OCI-LY7 (cell line): ENCODE results near the gene MRPS11. TPM values are rescaled to one million over a fixed set of nuclear protein-coding genes. Genes with fewer than 3 reads are reported as not detected.

Source experiments
- BruUV-seq: library from RNA; stranded (reverse); fragments of 400-500 nt; replicated peaks from 2 replicates; lab custom pipeline; 2021; lab: Mats Ljungman, UMichigan
- CTCF ChIA-PET: fragments of 300-600 bp; sonication (Branson Sonifier 250); formaldehyde crosslinking; loops from one replicate; lab custom pipeline; 2022; ENCODE audit warnings: antibody characterized with exemption; ENCODE audit not compliant: unreplicated experiment; lab: Charles Lee
- POLR2A ChIA-PET: fragments of 300-600 bp; sonication (Branson Sonifier 250); formaldehyde crosslinking; loops from one replicate; lab custom pipeline; 2022; ENCODE audit warnings: antibody characterized with exemption; lab: Charles Lee
- DNase-seq: peaks from one replicate; pipeline ENCODE4 v3.0.0-alpha.2; 2015; ENCODE audit warnings: low spot score
- H2AFZ ChIP-seq: fragments of 200-600 bp; sonication (generic), shearing (Covaris generic); 2 replicates; pipeline ENCODE4 v1.6.1; 2014; ENCODE audit warnings: mild to moderate bottlenecking, antibody characterized with exemption, low read length, moderate library complexity
- H3K27ac ChIP-seq: fragments of 200-600 bp; sonication (generic); 2 replicates; pipeline ENCODE4 v1.5.1; 2014; ENCODE audit warnings: mixed run types, low read depth, mild to moderate bottlenecking, moderate library complexity, low read length, inconsistent platforms; ENCODE audit not compliant: poor library complexity, severe bottlenecking
- H3K36me3 ChIP-seq: fragments of 200-600 bp; sonication (generic); 2 replicates; pipeline ENCODE4 v1.6.1; 2014; ENCODE audit warnings: mild to moderate bottlenecking, antibody characterized with exemption, low read length, moderate library complexity, mixed read lengths; ENCODE audit not compliant: insufficient read depth
- H3K4me1 ChIP-seq: fragments of 200-600 bp; sonication (generic); 2 replicates; pipeline ENCODE4 v1.5.1; 2014; ENCODE audit warnings: mild to moderate bottlenecking, low read length; ENCODE audit not compliant: insufficient read depth, poor library complexity, severe bottlenecking
- H3K4me2 ChIP-seq: fragments of 200-600 bp; sonication (generic); 2 replicates; pipeline ENCODE4 v1.6.1; 2014; ENCODE audit warnings: mild to moderate bottlenecking, low read length
- H3K4me3 ChIP-seq: fragments of 200-600 bp; sonication (generic); 2 replicates; pipeline ENCODE4 v1.5.1; 2014; ENCODE audit warnings: mild to moderate bottlenecking, low read depth, low read length; ENCODE audit not compliant: poor library complexity, severe bottlenecking
- H3K79me2 ChIP-seq: fragments of 200-600 bp; sonication (generic); 2 replicates; pipeline ENCODE4 v1.6.1; 2016; ENCODE audit warnings: low read depth, mild to moderate bottlenecking, low read length, moderate library complexity, mixed read lengths; ENCODE audit not compliant: insufficient read depth
- H3K9me2 ChIP-seq: fragments of 200-600 bp; sonication (generic); 2 replicates; pipeline ENCODE4 v1.6.1; 2016; ENCODE audit warnings: mild to moderate bottlenecking, low read length, mixed read lengths; ENCODE audit not compliant: insufficient read depth
- H3K9me3 ChIP-seq: fragments of 200-600 bp; sonication (generic); 2 replicates; pipeline ENCODE4 v1.6.1; 2014; ENCODE audit warnings: mild to moderate bottlenecking, mixed run types, low read length, mixed read lengths
- H4K20me1 ChIP-seq: fragments of 200-600 bp; sonication (generic); 2 replicates; pipeline ENCODE4 v1.6.1; 2014; ENCODE audit warnings: mild to moderate bottlenecking, antibody characterized with exemption, low read length, moderate library complexity, mixed read lengths; ENCODE audit not compliant: insufficient read depth
- CTCF ChIP-seq: fragments of 200-600 bp; sonication (generic); conservative IDR thresholded peaks from 2 replicates; pipeline ENCODE4 v1.5.1; 2014; ENCODE audit warnings: mild to moderate bottlenecking, antibody characterized with exemption, low read length, moderate library complexity, mixed read lengths
- EZH2phosphoT487 ChIP-seq: fragments of 200-600 bp; sonication (generic); IDR thresholded peaks from 2 replicates; pipeline ENCODE4 v1.6.1; 2018; ENCODE audit warnings: low read depth, borderline replicate concordance, mild to moderate bottlenecking, mixed run types, antibody characterized with exemption, low read length, moderate library complexity, mixed read lengths
- intact Hi-C: fragments of 100-400 bp; cut with micrococcal nuclease; formaldehyde crosslinking; loops from one replicate; pipeline ENCODE4 v1.10.0; 2022; ENCODE audit not compliant: unreplicated experiment
- total RNA-seq, 2 experiments: library from RNA; depleted of rRNA in 1 of 2; stranded (reverse); fragments of >200 nt in 1 of 2; shearing (Covaris generic) in 1 of 2; gene quantifications; 2 replicates each; pipeline ENCODE4 v1.2.3, GENCODE V29; 2014 to 2022

Gene MRPS11
- total RNA-seq, 2 experiments from 2014 or later, result 61.6 to 84.0 TPM

- H3K36me3 ChIP-seq, result peaks cover 55% of the 10 kb centered on the region
- H3K9me2 ChIP-seq, result no peaks in the 10 kb centered on the region
- no peak for DNase-seq
- no peaks in the 10 kb centered on the region for H3K79me2 ChIP-seq
- CTCF ChIA-PET, result no interaction called here
- no peaks in the 10 kb centered on the region for H3K9me3 ChIP-seq
- H3K4me2 ChIP-seq, result no peak overlapping the region
- intact Hi-C loops, result loop anchor here (2.0 kb wide), 2 partner anchors 146 to 226 kb away; no protein-coding TSS in a partner anchor
- no peak overlapping the region for H3K4me3 ChIP-seq
- H4K20me1 ChIP-seq, result no peaks in the 10 kb centered on the region
- no TSS peak for BruUV-seq
- no peak overlapping the region for H2AFZ ChIP-seq
- POLR2A ChIA-PET, result no interaction called here
- peaks cover 8% of the 10 kb centered on the region for H3K4me1 ChIP-seq
- H3K27ac ChIP-seq, result no peak overlapping the region
- TF ChIP-seq CTCF (no peak), EZH2phosphoT487 (no peak)
Measured at GRCh38 chr15:88477126-88477525, 9.6 kb downstream of the MRPS11 start.

GRCh38 chr15:88477904-88478303 is 10.4 kb downstream of the MRPS11 start:
- Histone ChIP-seq H3K36me3 (peaks cover 48% of the 10 kb centered on the region), H3K4me3 (no peak overlapping the region), H4K20me1 (no peaks in the 10 kb centered on the region), H3K4me2 (no peak overlapping the region), H3K9me2 (no peaks in the 10 kb centered on the region), H3K27ac (no peak overlapping the region), H3K9me3 (no peaks in the 10 kb centered on the region), H3K79me2 (no peaks in the 10 kb centered on the region), H2AFZ (no peak overlapping the region), H3K4me1 (peaks cover 8% of the 10 kb centered on the region)
- intact Hi-C loops, result loop anchor here (2.0 kb wide), 2 partner anchors 145 to 225 kb away; no protein-coding TSS in a partner anchor
- BruUV-seq, result no TSS peak
- CTCF ChIA-PET, result interaction anchor here (0.6 kb wide), 1 partner anchor 154 kb away, joined by 3 read pairs; no protein-coding TSS in a partner anchor
- no peak for DNase-seq
- POLR2A ChIA-PET, result no interaction called here
- TF ChIP-seq EZH2phosphoT487, result no peak
- TF ChIP-seq CTCF, result no peak

GRCh38 chr15:88479169-88479568 is 11.7 kb downstream of the MRPS11 start:
- Histone ChIP-seq H3K4me1 (peaks cover 8% of the 10 kb centered on the region), H3K9me3 (no peaks in the 10 kb centered on the region), H2AFZ (no peak overlapping the region), H3K9me2 (no peaks in the 10 kb centered on the region), H3K27ac (no peak overlapping the region), H3K36me3 (peaks cover 36% of the 10 kb centered on the region), H3K4me2 (no peak overlapping the region), H3K79me2 (no peaks in the 10 kb centered on the region), H4K20me1 (no peaks in the 10 kb centered on the region), H3K4me3 (no peak overlapping the region)
- ChIA-PET POLR2A (interaction anchor here (1.3 kb wide), 1 partner anchor 10 kb away, joined by 3 read pairs; no protein-coding TSS in a partner anchor), CTCF (no interaction called here)
- DNase-seq, result no peak
- BruUV-seq, result no TSS peak
- no peak for TF ChIP-seq CTCF
- TF ChIP-seq EZH2phosphoT487, result no peak
- intact Hi-C loops, result no loop called here
